Hippocampal formation (tissue), 2 donors: ENCODE data around the gene GNGT1.

ENCODE experiments used
- DNase-seq, 2 donors: peaks; one replicate each; lab custom pipeline; 2025; lab: John Stamatoyannopoulos, UW

GNGT1 gene

DNA sequence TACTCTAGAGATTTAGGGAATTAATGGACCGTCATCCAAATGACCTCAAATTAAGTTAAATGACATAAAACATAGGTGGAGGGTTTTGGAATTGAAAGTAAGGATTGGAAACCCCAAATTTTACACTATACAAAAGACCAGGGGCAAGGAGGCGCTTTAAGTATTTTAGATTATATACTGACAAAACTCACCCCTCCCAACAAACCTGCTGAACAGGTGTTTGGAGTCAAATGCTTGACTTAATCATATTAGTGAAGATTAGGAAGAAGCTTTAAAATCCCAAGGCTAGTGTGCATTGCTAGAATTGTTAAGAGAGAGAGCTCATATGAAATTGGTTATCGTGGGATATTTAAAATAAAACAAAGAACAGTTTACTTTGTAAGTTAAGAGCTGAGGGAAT is at the start of gene GNGT1:
GNGT1 (plus strand) TSS at position 301 of the 400 bp plus-strand sequence. CDS start 180 bp downstream, outside the sequence.
- DNase-seq: no peak

DNA sequence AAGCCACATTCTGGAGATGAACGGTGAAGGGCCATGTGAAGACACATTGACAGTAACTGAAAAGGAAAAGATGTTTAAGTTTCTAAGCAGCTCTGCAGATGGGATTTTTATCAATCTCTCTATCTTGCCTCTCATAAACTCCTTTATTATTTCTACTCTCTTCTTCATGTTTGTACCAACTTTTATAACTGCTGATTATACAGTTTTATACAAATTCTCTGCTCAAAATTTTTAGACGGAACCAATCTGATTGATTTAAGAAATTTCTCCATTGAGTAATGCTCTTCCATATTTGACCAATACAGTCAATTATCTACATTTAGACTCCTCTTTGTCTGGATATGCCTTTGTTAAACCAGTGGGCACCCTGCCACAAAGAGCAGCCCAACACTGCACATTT is 47.5 kb upstream of the GNGT1 start:
- no peak for DNase-seq

DNA sequence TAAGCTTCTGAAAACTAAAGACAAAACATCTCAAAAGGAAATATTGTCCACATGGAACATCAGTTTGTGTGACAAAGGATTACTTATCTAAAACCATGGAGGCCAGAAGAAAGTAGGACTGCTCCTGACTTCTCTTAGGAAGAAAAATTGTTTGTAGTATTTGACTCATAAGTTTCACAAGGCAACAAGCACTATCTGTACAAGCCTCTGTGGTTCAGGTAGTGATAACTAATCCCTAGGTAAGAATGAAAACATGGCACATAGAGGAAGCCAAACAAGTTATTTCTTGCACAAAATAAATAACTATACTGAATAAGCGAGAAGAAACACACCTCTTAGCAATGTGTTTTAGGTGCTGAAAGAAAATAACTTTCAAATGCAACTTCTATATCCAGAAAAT is 46.1 kb upstream of the GNGT1 start:
- no peak for DNase-seq

DNA sequence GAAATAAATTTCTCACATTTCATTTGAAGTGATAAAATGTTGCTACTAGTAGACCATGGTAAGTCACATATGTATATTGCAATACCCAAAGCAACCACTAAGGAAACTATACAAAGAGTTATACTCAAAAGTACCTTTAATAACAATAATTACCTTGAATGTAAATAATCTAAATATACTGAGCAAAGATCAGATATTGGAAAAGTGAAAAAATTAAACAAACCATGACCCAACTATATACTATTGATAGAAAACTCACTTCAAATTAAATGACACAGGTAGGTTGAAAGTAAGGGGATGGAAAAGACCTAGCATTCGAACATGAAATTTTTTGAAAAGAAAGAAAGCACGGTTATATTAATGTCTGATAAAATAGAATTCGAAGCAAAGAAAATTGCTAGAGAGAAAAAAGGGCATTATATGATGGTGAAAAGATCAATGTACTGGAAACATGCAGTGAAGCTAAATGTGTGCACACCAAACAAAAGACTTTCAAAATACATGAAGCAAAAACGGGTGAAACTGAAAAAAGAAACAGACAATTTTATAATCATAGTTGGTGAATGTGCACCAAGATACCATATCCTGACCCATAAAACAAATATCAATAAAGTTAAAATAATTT is 44.9 kb upstream of the GNGT1 start:
- no peak for DNase-seq

DNA sequence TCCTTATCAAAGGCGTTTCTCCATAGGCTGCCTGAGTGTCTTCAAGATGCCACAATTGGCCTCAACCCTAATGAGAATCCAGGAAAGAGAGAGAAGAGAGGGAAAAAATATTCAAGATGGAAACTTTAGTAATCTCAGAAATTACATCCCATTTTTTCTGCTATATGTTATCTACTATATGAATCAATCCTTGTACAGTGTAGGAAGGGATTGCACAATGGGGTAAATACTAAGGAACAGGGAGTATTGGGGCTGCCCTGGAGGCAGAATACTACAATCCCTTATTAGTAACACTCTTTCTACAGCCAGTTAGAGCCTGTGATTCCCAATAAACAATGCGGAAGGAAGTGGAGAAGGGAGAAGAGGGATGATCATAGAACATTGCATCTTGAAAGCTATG is 43.7 kb upstream of the GNGT1 start:
- no peak for DNase-seq

DNA sequence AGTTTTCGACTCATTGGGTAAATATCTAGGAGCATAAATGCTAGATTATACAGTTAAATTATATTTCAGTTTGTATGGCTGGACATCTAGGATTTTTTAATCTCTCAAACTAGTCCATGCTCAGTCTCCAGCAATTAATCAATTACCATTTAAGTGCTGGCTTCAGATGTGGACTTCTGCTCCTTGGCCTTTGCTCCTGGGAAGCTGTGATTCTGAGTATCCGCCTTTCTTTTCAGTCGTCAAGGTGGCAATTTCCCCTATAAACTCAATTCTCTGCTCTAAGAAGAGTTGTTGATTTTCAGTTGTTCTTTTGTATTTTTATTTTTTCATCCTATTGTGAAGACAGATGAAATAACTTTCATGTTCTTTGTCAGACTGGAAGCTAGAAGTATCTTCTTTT is 39.5 kb upstream of the GNGT1 start:
- no peak for DNase-seq

DNA sequence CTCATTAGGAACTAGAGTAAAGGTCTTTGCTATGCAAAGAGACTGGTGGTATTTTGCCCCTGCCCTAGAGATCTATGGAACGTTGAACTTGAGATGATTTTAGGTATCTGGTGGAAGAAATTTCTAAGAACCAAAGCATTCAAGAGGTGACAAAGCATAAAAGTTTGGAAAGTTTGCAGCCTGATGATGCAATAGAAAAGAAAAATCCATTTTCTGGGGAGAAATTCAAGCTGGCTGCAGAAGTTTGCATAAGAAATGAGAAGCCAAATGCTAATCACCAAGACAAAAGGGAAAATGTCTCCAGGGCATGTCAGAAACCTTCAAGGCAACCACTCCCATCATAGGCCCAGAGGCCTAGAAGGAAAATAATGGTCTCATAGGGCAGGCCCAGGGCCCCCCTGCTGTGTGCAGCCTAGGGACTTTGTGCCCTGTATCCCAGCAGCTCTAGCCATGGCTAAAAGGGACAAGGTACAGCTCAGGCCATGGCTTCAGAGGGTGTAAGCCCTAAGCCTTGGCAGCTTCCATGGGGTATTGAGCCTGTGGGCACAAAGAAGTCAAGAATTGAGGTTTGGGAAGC is 32.3 kb upstream of the GNGT1 start:
- DNase-seq: no peak

DNA sequence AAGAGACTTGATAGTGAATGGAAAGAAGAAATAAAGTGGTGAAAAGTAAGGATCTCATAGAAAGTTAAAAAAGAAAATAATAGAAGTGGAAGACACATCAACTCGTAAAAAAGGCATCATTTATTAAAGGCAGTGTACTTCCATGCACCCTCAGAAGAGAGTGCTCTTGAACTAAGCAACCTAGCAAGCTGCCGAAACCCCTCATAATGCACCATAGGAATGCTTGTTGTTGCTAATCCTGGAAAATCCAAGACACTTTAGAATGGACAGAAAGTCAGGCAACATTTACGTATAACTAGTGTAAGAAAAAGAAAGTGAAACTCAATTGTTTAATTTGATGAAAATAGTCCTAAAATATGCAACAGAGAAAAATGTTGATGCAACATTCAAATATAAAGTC is 28.6 kb upstream of the GNGT1 start:
- DNase-seq: no peak

DNA sequence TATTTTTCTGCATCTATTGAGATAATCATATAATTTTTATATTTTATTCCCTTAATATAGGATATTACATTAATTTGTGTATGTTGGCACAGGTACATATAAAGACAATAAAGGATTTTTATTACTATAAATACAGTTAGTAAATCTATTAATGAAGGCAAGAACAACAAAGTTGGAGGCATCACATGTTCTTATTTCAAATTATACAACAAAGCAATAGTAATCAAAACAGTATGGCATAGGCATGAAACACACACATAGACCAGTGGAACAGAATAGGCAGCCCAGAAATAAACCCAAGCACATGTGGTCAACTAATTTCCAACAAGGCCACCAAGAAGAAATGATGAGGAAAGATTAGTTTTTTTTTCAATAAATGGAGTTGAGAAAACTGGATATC is 27.0 kb upstream of the GNGT1 start:
- no peak for DNase-seq

DNA sequence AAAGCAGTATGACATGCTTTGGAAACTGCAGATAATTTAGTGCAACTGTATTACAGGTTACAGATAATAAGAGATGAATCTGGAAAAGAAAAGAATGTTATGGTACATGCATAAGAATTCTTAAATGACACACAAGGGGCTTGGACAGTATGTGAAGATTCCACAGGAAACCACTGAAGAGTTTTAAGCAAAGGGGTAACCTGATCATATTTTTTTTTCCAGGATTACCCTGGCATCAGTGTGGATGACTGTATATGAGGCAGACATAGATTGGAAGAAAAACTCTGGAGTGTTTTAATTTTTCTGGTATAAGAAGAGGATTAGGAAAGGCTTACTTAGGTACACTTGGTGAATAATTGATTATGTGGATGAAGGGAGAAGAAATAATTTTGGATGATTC is 23.9 kb upstream of the GNGT1 start:
- DNase-seq: no peak

DNA sequence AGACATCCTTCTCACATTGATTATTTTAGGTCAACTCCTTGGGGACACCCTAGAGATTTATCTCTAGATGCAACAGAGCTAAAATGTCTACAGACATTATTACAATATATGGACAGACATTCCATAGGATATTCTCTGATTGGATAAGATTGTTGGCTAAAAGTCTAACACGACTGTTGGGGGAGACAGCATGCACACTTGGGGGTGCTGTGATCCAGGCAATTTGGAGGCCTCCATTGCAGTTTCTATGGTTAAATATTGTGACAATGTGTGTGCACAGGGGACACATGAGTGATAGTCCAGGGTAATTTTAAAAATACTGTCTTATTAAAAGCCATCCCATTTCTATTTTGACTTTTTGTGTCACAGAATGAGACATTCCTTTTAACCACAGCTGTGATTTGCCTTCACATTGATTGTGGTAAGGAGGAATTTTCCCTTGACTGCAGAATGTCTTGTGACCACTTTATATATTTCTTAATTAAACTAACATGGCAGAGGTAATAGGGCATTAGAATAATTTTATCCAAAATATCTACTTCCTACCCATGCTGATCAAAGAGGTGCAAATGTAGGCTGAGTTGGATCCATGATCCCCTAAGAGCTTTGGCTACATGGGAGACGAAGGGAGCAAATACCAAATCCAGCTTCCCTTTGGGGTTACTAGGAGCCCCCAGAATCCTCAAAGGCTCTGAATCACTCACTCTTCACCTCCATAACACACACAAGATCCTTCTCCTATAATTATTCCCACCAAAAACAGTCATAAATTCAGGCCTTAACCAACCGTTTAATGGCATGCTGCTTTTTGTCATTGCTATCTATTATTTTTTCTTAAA is 23.1 kb upstream of the GNGT1 start:
- no peak for DNase-seq

DNA sequence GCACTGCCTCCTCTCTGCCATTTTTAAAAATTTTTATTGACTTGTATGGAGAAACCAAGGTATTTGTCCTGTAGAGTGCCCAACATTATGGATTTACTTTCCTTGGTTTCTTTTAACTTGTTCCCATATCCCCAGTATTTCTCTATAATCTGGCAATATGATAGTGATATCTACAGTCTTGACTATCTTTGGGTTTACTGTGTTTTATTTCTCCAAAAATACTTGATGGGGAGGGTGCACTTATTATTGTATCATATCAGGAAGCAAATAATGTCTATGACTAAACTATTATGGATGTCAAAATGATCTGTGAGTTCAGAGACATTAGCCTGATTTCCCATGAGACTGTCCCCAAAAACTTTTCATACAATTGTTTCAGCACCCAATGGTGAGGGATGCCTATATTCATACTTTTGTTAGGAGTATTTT is 22.4 kb upstream of the GNGT1 start:
- DNase-seq: no peak

DNA sequence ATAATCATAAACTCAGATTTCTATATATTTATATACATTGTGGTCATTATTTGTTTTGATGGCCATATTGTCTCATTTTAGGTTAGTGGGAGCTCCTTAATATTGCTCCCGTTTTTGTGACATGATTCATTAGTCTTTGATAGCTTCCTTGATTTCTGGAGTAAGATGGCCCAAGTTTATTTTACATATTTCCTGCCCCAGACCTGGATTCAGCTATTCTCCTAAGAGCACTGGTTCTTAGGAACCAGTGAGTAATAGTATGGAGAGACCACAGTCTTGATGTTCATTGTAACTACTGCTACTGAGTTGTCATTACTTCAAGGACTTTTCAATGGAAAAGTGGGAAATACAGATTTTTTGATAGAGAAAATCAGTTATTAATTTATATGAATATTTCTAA is 21.8 kb upstream of the GNGT1 start:
- no peak for DNase-seq

DNA sequence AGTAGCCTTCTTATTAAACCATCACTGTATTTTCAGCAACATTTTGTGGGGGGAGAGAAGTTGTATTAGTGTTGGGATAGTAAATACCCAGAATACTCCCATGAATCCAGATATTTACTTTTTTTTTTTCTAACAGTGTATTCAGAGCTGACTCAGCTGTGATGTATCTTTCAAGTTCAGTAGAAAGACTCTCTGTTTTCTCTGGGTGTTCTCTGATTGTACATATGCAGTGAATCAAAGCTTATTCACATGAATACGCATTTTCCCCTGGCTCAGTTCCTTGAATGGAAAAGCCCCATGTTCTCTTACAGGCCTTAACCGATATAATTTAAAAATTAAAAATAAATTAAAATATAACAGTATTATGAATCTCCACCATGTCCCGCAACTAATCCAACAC is 17.1 kb upstream of the GNGT1 start:
- DNase-seq: no peak

DNA sequence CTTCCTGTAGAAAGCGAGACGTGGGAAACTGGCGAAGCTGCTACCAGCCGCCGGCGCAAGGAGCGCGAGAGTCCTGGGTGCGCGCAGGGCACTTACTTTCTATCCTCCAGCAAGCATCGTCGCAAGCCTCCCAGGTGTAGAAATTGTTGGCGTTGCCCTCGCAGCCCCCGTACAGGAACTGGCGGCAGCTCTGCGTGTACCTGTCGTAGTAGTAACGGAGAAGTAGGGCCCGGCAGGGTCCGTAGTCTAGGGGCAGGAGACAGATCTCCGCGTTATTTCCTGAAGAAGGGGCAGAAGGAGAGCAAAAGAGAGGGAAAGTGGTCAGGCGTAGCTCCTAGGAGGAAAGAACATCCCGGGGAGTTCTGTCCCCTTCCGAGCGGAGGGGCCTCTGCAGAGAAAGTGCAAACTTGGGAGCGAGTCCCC is 16.3 kb upstream of the GNGT1 start:
- no peak for DNase-seq

DNA sequence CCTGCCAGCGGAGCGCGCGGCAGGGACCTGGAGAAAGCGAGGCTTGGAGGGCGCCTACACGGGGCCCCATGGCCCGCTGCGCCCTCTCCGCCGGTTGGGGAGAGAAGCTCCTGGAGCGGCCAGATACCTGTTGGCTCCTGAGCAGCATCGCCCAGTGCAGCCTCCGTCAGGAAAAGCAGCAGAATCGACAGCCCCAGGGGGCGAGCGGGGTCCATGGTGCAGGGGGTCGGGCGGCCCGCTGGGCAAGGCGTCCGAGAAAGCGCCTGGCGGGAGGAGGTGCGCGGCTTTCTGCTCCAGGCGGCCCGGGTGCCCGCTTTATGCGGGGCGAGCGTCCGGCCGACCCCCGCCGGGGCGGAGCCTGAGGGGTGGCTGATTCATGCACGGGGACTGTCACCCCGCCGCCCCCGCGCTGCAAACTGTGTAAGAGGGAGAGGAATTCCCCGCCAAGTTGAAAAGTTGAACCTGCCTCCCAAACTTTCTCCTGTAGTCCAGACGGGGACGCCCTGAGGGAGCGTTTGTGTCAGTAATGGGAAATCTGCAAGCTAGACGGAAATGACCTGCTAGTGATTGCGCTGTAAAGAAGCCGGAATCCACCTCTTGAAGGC is 15.8 kb upstream of the GNGT1 start, which contains the start of gene TFPI2:
TFPI2 (minus strand) TSS at position 290 of the 605 bp plus-strand sequence; CDS start at position 215, 75 bp downstream.
- no peak for DNase-seq

DNA sequence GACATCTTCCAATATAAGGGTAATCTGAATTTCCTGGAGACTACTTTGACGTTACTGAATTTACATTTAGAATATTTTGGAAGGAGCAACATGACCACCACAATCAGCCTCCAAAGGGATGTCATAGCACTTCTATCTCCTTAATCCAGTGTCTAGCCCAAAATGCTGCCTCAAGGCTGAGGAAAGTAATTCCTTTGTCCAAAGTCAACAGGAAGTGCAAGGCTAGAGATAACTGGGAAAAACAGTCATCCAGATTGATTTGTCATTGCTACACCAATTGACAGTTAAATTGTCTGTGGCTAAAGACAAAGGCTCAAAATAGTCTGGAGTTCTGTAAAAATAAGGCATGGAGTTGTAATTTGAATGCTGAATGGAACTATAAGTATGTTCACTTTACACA is 11.9 kb upstream of the GNGT1 start:
- no peak for DNase-seq

DNA sequence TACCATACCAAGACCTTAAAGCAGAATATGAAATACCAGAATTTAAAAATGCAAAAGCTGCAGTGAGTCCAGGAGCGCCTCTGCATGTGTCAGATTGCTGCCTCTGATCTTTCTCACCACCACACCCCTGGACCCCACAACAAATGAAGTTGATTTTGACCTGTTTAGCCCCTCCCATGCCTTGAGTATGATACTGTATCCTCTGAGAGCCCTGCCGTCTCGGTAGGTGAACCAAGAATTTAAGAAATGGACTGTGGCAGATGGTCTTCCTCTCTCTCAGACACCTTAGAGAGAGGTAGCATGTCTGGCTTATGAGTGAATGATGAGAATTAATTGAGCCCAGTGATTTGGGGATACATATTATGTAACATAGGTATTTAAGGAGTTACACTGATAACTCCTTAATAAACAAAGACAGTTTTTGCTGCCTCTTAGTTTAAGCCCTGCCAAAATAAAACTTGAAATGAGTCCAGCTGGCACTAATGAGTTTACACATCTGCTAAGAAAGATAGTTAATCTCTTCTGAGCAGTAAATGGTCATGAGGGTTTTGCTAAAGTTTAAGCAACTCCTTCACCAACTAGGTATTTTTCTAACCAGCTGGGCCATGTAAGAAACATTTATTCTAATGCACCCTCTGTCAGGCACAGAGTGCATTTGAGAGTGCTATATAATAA is 11.3 kb upstream of the GNGT1 start:
- DNase-seq: no peak

DNA sequence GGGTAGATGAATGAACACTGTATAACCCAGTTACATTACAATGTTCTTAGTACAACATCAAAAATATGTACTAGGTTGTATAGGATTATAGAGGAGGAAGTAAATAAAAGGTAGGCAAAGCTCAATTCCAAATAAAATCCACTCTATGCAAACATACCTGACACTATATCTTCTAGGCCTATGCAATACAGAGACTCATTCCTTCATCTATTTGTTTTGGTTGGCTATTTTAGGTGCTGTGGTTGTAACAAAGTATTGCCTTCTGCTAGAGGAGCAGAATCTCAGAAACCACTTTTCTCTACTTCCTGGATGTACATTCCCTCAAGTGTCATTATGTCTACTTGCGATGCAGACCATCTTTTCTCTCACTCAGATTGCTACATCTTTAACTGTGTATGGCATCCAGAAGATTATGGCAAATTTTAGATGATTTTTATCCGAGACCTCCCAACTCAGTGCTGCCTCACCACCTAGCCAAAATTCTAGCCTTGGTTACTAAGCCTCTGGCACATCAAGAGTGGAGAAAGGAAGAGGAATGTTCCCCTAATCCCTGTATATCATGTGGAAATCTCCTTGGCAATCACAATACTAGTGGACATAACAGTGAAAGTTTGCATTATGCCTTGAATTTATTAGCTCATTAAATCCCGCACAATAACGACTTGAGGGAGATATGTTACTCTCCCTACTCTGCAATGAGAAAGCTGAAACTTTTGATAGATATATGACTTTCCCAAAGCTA is 10.3 kb upstream of the GNGT1 start:
- no peak for DNase-seq

DNA sequence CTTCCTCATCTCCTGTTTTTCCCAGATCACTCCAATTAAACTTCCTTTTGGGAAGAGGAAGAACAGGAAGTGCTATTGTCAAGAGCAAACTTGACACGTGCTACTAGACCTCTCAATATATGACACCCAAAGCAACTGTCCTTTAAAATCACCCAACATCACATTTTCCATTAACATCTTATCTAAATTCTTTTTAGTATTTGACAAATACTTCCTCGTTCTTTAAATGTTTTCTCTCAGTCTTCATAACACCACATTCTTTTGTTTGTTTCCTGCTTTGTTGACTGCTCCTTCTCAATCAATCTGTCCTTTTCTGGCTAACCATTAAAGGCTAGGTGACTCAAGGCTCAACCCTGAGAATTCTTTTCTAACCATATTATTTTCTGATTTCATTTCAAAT is 8.7 kb upstream of the GNGT1 start:
- DNase-seq: no peak

DNA sequence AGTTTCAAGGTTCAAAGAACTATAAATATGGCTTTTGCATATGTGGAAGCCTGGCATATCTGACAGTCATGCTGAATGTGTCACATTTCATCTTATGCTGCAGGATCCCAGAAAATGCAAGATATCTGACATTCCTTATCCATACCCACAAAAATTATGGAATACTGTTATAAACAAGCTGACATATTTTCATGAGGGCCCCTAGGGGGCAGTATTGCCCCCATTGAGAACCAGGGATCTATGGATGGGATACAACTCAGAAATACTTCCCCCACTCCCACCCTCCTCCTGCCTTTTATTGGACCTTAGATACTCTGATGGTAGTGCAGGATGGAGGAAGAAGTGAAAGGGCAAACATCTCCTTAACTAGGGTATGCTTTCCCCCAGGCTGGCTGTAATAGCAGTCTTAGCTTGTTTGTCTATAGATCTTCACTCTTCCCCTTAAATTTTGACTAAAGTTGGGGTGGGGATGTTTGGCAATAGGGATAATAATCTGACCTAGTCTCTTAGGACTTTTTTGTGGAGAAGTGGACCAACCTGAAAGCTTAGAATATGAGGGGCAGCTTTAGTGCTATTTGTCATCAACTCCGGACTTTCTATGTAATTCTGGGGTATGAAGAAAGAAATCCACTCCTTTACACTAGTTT is 3.5 kb upstream of the GNGT1 start:
- no peak for DNase-seq
